GM19467 (cell line): Measurements from ENCODE around the gene AK9.
A peak's percentile ranks its signal among the peaks of the same experiment; 100 is the strongest.
"Not testable (repeated sequence)": the region's sequence is repeated elsewhere in the genome, so short reads cannot be mapped to it uniquely, and the experiment has no call there.

Source experiments
- ATAC-seq: cut with Tn5 transposase; IDR thresholded peaks from one replicate; pipeline ENCODE4 v1.9.1; 2021; ENCODE audit warnings: mild to moderate bottlenecking, moderate library complexity; ENCODE audit not compliant: unreplicated experiment

AK9 gene

DNA sequence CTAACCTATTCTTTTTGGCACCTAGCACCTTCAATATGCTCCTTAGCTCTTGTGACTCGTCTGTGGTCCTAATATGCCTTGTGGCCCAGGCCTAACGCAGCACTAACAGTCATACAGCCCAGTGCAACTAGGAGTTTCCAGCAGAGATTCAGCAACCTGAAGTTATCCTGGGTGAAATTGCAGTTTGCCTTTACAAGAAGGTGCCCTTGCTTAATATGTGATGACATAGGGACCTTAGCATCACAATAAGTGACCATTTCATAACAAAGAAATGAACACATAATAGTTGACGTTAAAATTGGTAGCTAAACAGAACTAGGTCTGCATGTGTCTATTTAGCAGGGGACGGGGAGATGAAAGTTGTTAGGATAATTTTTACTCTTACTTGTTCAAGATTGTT is 10.2 kb upstream of the AK9 start:
- ATAC-seq = no peak

DNA sequence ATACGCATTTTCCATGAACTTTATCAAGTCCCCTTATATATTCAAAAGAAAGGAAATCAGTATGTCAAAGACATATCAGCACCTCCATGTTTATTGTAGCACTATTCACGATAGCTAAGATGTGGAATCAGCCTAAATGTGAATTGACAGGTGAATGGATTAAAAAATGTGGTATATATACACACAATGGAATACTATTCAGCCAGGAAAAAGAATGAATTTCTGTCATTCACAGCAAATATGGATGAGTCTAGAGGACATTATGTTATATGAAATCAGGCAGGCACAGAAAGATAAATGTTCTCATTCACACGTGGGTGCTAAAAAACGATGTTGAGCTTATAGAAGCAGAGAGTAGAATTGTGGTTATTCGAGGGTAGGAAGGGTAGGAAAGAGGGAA is 5.4 kb upstream of the AK9 start:
- no peak for ATAC-seq

DNA sequence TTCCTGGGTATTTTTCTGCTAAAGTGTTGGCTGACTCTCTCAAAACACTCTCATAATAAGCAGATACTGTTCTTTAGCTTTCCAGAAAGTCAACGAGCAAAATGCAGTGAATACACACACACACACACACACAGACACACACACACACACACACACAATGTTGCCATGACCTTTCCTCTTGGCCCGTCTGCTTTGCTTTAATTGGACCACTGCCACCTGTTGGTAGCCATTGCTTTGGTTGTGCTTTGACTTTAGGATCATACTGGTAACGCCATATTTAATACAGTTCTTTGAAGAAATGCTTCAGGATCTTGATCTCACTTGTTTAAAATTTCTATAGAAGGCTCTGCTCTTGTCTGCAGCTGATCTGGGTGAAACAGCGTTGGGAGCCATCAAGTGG is 4.5 kb upstream of the AK9 start:
- ATAC-seq = no peak

GRCh38 chr6:109693111-109693510 is 2.1 kb upstream of the AK9 start:
- peak; percentile 30 for ATAC-seq

GRCh38 chr6:109690373-109690736 is 647 bp downstream of the AK9 start:
- peak; percentile 41 for ATAC-seq

DNA sequence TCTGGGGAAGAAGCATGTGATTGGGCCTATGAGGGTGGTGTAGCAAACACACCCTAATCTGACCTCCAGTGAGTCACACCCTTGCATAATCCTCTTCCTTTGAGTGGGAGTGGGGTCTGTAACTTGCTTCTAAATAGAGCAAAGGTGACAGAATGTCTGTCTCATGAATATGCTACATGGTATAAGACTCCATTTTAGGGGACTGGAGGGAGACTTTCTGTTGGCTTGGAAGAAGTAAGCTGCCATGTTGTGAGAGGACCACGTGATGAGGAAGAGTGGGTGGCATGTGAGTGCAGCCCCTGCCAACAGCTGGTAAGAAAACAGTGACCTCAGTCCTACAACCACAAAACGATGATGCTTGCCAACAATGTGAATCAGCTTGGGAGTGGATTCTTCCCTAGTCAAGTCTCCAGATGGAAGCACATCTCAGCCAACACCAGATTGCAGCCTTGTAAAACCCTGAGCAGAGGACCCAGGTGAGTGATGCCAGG is 3.7 kb downstream of the AK9 start:
- ATAC-seq = no peak

DNA sequence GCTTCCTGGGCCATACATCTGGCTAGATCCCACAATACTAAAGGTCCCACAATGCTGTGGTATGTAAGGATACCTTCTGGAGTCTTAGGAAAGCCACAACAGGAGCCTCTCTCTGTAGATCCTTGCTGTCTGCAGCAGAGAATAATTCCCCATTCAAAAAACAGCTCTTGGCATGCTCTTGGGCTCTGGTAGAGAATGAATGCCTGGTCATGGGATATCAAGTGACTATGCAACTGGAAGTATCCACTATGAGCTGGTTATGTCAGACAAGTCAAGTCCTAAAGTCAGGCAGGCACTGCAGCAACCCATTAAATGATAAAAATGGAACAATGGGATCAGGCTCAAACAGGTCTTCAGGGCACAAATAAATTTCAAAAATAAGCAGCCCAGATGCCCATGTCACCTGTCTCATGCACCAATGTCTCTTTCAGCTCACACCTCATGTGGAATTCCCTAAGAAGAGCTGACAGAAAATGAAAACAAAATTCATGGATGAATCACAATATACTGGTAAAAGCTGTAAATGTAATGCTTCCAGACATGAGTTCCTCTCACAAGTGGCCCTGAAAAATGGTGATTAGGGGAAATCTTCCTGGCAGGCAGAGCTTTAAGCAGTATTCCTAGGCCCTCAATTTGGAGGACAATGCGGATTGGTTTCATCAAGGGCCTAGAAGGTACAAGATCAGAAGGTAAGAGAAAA is 4.3 kb downstream of the AK9 start:
- ATAC-seq = no peak

DNA sequence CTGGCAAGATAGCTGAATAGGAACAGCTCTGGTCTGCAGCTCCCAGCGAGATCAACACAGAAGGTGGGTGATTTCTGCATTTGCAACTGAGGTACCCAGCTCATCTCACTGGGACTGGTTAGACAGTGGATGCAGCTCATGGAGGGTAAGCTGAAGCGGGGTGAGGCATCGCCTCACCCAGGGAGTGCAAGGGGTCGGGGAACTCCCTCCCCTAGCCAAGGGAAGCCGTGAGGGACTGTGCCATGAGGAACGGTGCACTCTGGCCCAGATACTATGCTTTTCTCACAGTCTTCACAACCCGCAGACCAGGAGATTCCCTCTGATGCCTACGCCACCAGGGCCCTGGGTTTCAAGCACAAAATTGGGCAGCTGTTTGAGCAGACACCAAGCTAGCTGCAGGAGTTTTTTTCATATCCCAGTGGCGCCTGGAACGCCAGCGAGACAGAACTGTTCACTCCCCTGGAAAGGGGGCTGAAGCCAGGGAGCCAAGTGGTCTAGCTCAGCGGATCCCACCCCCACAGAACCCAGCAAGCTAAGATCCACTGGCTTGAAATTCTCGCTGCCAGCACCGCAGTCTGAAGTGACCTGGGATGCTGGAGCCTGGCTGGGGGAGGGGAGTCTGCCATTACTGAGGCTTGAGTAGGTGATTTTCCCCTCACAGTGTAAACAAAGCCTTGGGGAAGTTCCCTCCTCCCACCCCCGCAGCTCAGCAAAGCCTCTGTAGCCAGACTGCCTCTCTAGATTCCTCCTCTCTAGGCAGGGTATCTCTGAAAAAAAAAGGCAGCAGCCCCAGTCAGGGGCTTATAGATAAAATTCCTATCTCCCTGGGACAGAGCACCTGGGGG is 12.1 kb downstream of the AK9 start:
- ATAC-seq = not testable (repeated sequence)

- ATAC-seq = no peak
Measured at GRCh38 chr6:109678240-109678639, 12.8 kb downstream of the AK9 start.

DNA sequence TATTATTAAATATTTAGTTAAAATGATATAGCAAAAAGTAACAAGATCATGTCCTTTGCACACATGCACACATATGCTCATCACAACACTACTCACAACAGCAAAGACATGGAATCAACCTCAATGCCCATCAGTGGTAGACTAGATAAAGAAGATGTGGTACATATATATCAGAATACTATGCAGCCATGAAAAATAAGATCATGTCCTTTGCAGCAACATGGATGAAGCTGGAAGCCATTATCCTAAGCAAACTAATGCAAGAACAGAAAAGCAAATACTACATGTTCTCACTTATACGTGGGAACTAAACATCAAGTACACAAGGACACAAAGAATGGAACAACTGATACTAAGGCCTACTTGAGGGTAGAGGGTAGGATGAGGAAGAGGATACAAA is 14.3 kb downstream of the AK9 start:
- no peak for ATAC-seq

GRCh38 chr6:109672839-109673238 is 18.2 kb downstream of the AK9 start:
- ATAC-seq = no peak

- ATAC-seq = no peak
Measured at GRCh38 chr6:109672175-109672574, 18.8 kb downstream of the AK9 start.

GRCh38 chr6:109671733-109672132 is 19.3 kb downstream of the AK9 start:
- no peak for ATAC-seq

DNA sequence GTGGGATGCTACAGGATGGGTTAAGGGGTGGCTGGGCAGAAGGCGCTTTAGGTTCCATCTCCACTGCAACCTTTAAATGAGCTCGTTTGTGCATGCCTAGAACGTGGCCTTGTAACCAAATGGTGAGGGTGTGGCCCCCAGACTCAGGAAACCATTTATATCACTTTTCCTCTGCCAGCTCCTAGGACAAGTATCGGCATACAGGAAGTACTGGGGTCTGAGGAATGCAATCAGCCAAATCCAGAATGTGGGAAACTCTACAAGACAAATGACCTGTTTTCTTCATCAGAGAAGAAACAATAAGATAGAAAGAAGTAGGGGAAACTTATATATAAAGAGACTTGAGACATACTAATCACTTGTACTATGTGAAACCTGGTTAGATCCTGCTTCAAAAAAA is 21.2 kb downstream of the AK9 start:
- no peak for ATAC-seq

DNA sequence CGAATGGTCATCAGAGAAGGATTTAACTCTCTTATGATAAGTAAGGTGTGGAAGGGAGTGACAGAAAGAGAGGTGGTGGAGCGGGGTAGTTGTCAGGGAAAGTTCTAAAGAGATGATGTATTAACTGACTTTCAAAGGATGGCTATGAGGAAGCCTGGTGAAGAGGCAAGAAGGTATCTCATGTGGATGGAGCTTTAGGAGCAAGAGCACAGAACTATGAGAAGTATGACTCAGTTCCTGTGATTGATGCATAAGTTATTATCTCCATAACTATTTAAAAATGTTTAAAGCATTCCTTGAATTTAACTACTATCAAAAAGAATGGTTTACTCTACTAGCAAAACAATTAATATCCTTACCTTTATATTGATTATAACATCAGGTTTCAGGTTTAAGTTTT is 28.8 kb downstream of the AK9 start:
- no peak for ATAC-seq

GRCh38 chr6:109660526-109661320 is 30.3 kb downstream of the AK9 start:
- no peak for ATAC-seq

GRCh38 chr6:109655761-109656262 is 35.2 kb downstream of the AK9 start:
- no peak for ATAC-seq

- ATAC-seq = no peak
Measured at GRCh38 chr6:109653264-109653663, 37.7 kb downstream of the AK9 start.

- ATAC-seq = no peak
Measured at GRCh38 chr6:109644131-109644530, 46.9 kb downstream of the AK9 start.

DNA sequence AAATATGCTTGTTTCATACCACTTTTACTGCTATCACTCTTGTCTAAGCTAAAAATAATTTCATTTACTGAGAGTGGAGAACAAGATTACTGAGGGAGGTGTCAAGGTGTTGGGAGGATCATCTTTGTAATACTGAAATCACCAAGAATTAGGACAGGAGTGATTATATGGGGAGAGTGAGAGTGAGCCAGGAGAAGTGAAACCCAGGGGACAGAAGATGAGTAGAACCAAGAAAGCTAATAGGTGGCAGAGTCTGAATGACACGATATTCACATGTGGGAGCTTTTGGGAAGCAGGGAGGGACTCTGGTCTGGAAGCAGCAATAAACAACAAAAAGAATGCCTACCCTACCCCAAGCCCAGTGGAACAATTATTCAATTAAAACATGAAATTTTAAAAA is 58.6 kb downstream of the AK9 start:
- ATAC-seq = no peak

DNA sequence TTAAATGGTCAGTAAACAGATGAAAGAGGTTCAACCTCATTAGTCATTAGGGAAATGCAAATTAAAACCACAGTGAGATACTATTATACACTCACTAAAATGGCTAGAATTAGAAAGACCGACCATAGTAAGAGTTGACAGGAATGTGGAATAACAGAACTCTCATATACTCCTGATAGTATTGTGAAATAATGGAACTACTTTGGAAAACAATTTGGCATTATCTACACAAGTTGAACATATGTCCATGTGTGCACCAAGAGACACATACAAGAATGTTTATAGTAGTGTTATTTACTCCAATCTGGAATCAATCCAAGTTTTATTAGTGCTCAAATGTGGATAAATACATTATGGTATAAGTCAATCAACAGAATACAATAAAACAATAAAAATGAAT is 59.6 kb downstream of the AK9 start:
- no peak for ATAC-seq
